ENCODE data around the gene RBL2. TPM values are rescaled to one million over a fixed set of nuclear protein-coding genes. Genes with fewer than 3 reads are reported as not detected.

RBL2 gene
- total and polyA plus RNA-seq, 2 of the 13 experiments (the other 11 are each of a cell fraction or from before 2014, with no cell fraction given), result 41.2 to 60.9 TPM

DNA sequence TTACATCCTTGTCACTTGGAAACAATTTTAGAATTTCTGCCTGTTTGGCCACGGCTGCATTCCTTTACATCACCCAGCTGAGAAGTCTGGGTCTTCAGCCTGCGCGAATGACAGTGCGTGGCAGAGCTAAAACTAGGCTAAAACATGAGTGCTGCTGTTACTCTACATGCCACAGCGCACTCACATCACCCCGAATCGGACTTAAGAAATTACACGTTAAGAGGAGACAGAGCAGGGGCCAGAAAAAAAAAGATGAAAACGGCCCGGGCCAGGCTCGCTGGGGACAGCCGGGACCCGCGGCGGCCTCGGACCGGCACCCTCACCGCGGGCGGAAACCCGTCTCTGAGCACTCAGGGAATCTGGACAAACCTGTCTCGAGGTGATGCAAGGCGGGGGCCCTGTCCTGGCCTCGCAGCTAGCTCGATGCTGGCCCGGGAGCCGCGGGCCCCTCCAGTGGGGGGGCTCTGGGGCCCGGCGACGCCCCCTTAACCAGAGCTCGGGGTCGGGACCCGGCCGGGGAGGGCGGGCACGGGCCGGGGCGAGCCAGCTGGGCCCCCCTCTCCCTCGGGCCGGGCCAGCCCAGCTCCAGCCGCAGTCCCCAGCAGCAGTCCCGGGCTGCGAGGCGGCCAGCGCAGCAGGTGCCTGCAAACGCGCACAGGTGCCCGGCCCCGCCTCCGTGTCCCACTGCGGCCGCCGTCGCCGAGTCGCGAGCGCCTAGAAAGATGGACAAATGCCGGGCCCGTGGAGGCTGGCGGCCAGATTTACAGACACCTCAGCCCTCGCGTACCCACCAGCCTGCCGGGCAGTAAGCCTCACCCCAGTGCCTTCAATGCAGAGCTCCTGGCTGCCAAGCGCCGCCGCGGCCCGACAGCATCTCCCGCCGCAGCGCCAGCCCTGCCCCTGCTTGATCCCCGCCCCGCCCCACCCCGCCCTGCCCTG lies 68.3 kb downstream of the RBL2 start, which contains the start of gene AKTIP (continued):
- TF ChIP-seq NFE2L1 (CRISPR knock-in tag; IDR thresholded peaks at IDR 0.05; ENCODE audit: borderline replicate concordance) (no peak), TBX3 (IDR thresholded peaks at IDR 0.05; ENCODE audit: borderline replicate concordance) (no peak), HOXD1 (CRISPR knock-in tag; IDR thresholded peaks at IDR 0.05) (0 out of 2 replicates have a peak, but pooled peaks have one; percentile 18), SAFB2 (CRISPR knock-in tag; IDR thresholded peaks at IDR 0.05; ENCODE audit: borderline replicate concordance, low read depth) (peak; percentile 34; the same call in 1 of the 2 replicates), RCOR2 (CRISPR knock-in tag; IDR thresholded peaks at IDR 0.05) (no peak), ISL2 (CRISPR knock-in tag; IDR thresholded peaks at IDR 0.05) (no peak; the same call in 1 of the 2 replicates), ZBTB38 (CRISPR knock-in tag; IDR thresholded peaks at IDR 0.05) (peak; percentile 41; the same call in 1 of the 2 replicates), YEATS2 (CRISPR knock-in tag; IDR thresholded peaks at IDR 0.05; ENCODE audit: borderline replicate concordance) (no peak), FOXK2 (IDR thresholded peaks at IDR 0.05) (no peak), FOXK1 (CRISPR knock-in tag; IDR thresholded peaks at IDR 0.05; ENCODE audit: borderline replicate concordance, low read depth) (no peak), ZNF607 (CRISPR knock-in tag; IDR thresholded peaks at IDR 0.05; ENCODE audit: borderline replicate concordance) (no peak; the same call in 1 of the 2 replicates), ZSCAN31 (CRISPR knock-in tag; IDR thresholded peaks at IDR 0.05; ENCODE audit: low read depth) (peak; percentile 83; the same call in 1 of the 2 replicates), ZNF207 (IDR thresholded peaks at IDR 0.05; ENCODE audit: borderline replicate concordance) (no peak), HNRNPL (IDR thresholded peaks at IDR 0.05; ENCODE audit: low read depth, low read length) (no peak), ZNF350 (CRISPR knock-in tag; IDR thresholded peaks at IDR 0.05; ENCODE audit: borderline replicate concordance, low read depth) (no peak; the same call in 1 of the 2 replicates), MED8 (CRISPR knock-in tag; IDR thresholded peaks at IDR 0.05; ENCODE audit: insufficient replicate concordance) (no peak), ZNF598 (CRISPR knock-in tag; IDR thresholded peaks at IDR 0.05; ENCODE audit: borderline replicate concordance) (no peak), ZNF12 (CRISPR knock-in tag; IDR thresholded peaks at IDR 0.05) (0 out of 2 replicates have a peak, but pooled peaks have one; percentile 4)
- TF ChIP-seq, protein P1, sequence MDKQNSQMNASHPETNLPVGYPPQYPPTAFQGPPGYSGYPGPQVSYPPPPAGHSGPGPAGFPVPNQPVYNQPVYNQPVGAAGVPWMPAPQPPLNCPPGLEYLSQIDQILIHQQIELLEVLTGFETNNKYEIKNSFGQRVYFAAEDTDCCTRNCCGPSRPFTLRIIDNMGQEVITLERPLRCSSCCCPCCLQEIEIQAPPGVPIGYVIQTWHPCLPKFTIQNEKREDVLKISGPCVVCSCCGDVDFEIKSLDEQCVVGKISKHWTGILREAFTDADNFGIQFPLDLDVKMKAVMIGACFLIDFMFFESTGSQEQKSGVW (CRISPR knock-in tag; IDR thresholded peaks at IDR 0.05; ENCODE audit: borderline replicate concordance), result no peak
- TF ChIP-seq, protein P2, sequence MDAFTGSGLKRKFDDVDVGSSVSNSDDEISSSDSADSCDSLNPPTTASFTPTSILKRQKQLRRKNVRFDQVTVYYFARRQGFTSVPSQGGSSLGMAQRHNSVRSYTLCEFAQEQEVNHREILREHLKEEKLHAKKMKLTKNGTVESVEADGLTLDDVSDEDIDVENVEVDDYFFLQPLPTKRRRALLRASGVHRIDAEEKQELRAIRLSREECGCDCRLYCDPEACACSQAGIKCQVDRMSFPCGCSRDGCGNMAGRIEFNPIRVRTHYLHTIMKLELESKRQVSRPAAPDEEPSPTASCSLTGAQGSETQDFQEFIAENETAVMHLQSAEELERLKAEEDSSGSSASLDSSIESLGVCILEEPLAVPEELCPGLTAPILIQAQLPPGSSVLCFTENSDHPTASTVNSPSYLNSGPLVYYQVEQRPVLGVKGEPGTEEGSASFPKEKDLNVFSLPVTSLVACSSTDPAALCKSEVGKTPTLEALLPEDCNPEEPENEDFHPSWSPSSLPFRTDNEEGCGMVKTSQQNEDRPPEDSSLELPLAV (CRISPR knock-in tag; conservative IDR thresholded peaks at IDR 0.05; ENCODE audit: low read depth), result no peak
- TF ChIP-seq, protein P3, sequence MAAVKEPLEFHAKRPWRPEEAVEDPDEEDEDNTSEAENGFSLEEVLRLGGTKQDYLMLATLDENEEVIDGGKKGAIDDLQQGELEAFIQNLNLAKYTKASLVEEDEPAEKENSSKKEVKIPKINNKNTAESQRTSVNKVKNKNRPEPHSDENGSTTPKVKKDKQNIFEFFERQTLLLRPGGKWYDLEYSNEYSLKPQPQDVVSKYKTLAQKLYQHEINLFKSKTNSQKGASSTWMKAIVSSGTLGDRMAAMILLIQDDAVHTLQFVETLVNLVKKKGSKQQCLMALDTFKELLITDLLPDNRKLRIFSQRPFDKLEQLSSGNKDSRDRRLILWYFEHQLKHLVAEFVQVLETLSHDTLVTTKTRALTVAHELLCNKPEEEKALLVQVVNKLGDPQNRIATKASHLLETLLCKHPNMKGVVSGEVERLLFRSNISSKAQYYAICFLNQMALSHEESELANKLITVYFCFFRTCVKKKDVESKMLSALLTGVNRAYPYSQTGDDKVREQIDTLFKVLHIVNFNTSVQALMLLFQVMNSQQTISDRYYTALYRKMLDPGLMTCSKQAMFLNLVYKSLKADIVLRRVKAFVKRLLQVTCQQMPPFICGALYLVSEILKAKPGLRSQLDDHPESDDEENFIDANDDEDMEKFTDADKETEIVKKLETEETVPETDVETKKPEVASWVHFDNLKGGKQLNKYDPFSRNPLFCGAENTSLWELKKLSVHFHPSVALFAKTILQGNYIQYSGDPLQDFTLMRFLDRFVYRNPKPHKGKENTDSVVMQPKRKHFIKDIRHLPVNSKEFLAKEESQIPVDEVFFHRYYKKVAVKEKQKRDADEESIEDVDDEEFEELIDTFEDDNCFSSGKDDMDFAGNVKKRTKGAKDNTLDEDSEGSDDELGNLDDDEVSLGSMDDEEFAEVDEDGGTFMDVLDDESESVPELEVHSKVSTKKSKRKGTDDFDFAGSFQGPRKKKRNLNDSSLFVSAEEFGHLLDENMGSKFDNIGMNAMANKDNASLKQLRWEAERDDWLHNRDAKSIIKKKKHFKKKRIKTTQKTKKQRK (IDR thresholded peaks at IDR 0.05; ENCODE audit: low read length), result no peak
- TF ChIP-seq, protein P4, sequence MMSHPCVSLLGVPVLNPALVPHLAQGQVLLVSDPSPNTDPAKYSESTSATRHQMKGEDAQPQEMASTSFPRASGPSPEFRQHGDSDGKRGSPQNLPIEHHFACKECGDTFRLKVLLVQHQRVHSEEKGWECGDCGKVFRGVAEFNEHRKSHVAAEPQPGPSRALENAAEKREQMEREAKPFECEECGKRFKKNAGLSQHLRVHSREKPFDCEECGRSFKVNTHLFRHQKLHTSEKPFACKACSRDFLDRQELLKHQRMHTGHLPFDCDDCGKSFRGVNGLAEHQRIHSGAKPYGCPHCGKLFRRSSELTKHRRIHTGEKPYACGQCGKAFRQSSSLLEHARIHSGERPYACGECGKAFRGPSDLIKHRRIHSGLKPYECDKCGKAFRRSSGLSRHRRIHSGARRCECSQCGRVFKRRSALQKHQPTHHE (CRISPR knock-in tag; IDR thresholded peaks at IDR 0.05; ENCODE audit: borderline replicate concordance), result 0 out of 2 replicates have a peak, but pooled peaks have one; percentile 6

Measured in HepG2 (cell line).